ENCODE results near the gene PLK2. TPM values are rescaled to one million over a fixed set of nuclear protein-coding genes. Genes with fewer than 3 reads are reported as not detected.

Gene PLK2
- total RNA-seq, 1 donor from 2014 or later: 4.6 TPM

DNA sequence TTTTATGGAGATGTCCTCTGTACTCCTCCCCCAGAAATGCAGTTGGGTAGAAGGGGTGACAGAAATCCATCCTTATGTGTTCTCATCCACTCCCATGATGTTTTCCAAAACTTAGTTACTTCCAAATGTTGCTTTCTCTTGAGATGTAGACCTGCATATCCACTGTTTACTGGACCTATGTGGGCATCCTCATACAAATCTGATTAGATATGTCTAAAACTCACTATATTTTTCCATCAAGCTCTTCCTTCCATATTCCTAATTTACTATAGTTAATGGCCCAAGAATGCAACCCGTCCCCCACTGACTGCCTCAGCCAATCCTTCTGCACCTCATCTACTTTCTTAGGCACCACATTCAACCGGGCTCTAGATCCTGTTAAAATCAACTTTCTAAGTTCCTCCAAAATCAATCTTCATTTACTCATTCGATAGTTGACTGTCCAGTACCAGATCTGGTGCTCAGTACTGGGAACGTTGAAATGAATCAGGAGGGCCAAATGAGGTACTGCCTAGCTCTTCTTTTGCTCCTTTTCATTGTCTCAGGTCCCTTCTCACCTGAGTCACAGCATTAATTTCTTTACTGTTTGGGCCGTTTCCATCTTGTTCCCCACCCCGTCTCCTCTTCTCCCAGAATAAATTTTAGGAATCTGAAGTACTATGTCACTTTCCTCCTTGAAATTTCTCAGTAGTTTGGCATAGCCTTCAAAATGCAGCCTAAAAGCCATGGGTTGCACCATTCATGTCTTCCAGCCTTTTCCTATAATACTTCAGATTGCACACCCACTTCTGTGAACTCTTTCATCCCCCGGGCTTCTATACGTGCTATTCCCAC, 7.9 kb downstream of the PLK2 start:
- intact Hi-C loops (cut with micrococcal nuclease): no loop called here

DNA sequence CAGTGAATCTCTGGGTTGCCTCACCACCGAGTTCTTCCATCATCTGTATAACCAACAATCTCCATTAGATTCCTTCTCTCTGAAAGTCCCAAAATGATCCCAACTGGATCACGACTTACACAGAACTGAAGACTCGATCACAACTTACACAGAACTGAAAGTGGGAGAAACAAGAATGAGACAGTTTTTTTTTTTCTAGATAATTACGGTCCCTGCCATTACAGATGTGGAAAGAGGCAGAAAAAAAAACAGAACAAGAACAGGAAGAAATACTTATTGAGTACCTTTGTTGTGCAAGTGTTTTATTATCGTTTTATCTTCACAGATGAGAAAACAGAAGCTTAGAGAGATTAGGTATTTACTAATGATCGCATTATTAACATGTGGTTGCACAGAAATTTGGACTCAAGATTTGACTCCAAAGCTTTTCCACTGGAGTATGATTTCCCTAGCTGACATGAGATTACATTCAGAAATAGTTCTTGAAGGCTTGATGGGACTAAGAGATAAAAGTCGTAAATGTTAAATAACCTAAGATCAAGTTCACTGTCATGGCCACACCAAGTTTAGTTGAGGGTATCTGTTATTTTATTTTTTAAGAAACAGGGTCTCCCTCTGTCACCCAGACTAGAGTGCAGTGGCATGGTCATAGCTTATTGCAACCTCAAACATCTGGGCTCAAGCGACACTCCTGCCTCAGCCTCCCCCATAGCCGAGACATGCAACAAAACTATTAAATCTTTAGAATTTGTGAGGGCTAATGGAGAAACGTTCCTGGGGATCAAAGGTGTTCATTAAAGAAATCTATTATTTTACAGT, 8.9 kb downstream of the PLK2 start:
- intact Hi-C loops (cut with micrococcal nuclease): no loop called here

DNA sequence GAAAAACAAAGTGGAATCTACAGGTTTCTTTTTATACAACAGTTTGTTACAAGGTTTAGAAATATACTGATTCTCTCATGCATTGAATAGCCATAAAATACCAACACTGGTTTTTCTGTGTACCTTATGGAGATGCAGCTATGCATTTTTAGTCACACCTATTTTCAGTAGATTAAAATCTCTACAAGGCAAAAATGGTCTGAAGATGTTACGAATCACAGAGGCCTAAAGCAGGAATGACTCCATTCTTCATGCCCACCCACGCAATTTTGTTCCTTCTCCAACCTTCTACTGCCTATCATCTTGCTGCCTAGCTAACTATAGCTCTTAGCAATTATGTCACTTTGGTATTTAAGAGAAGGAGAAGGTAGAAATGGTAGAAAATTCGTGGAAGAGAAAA, 9.9 kb downstream of the PLK2 start:
- intact Hi-C loops (cut with micrococcal nuclease): no loop called here

DNA sequence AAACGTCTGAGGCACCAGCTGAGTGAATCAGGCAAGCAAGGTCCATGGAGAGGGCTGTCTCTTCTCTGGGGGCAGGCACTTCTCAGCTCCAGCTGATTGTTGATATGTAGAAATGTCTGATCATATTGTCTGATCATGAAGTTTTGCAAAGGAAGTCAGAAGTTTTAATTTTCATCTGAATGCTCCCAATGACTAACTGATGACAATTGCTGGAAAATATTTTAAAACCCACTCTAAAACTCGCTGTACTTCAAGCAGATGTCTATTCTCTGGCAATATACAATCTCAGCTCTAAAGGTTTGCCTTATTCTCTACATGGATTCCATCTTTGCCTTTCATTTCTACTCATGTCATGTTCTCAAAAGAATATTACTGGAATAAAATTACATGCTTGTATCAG, 12.7 kb downstream of the PLK2 start:
- intact Hi-C loops (cut with micrococcal nuclease): no loop called here

DNA sequence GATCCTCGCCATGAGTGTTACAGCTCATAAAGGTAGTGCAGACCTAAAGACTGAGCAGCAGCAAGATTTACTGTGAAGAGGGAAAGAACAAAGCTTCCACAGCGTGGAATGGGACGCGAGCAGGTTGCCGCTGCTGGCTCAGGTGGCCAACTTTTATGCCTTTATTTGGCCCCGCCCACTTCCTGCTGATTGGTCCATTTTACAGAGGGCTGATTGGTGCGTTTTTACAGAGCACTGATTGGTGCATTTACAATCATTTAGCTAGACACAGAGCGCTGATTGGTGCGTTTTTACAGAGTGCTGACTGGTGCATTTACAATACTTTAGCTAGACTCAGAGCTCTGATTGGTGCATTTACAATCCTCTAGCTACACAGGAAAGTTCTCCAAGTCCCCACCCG, 13.9 kb downstream of the PLK2 start:
- intact Hi-C loops (cut with micrococcal nuclease): no loop called here

DNA sequence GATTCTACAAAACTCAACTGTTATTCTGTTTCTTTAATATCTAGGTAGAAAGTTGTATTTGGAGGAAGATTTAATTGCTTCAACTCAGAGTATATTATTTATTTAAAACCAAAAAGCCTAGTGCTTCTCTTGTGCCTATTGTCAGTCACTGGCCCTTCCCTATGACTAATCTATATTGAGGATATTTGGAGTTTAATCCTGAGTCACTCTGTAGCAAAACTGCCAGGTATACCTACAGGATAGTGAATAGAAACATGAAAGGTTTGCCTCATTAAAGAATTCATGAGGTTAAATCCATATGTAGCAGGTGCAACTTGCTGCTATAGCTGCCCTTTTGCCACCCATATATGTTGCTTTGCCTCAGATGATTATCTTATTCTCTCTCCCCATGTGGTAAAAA, 15.1 kb downstream of the PLK2 start:
- intact Hi-C loops (cut with micrococcal nuclease): no loop called here

DNA sequence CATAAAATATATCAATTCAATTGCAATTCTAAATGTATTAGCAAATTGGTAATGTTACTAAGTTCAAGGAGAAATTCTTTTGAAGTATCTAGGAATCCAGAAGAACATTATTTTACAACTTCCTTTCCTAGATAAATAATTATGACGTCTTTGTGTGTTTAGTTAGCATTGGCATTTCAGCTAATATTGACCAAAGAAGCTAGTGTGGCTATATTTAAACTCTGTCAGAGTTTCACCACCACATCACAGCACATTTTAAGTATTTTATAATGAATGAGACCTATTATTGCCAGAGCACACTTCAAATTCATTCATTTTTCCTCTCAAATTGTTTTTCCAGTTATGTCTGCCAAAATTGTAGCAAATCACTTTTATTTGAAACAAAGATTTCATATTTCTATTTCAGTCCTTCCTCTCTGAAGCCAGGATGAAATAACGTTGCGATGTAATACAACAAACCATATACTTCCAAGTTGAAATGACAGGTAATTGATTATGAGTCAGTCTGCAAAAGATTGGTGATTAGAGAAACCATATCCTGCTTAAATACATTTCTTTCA, 18.9 kb downstream of the PLK2 start:
- intact Hi-C loops (cut with micrococcal nuclease): no loop called here

DNA sequence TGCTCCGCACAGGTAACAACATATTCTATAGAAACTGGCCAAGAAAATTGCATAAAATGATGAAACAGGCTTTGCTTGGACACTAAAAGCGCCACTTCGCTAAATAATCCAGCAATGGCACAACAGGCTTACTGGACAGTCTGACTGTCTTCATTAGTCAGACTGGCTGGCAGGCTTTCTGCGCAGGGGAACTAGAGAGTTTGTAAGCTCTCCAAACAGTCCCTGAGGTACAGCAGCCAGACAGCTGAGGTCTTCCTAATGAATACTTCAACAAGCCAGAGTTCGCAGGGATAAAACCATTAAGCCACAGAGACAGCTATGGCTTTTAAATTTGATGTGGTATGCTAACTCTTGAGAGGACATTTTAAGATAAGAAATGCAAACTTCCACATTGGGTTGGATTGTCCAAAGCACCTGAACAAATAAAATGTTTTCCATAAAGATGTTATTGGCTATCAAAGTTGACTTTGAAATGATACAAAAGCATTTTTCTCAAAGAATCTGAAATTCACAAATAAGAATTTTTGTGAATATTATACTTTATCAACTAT, 20.7 kb downstream of the PLK2 start:
- intact Hi-C loops (cut with micrococcal nuclease): no loop called here

DNA sequence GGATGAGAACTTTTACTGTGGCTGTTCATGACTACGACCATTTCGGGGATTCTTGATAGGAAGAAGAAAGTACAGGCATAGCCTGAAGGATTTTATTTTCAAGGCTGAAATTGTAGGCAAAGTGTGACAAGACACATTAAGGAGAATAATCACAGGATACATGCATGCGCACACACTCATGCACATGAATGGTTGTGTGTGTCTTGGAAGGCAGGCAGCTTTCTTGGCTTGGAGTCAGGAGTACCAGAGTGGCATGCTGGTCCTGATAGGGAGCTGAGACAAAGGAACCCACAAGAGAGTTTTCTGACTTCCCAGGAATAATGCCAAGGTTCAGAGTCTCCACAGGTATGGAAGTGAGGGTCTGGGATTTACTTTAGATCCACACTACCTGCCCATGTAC, 22.2 kb downstream of the PLK2 start:
- intact Hi-C loops (cut with micrococcal nuclease): no loop called here

DNA sequence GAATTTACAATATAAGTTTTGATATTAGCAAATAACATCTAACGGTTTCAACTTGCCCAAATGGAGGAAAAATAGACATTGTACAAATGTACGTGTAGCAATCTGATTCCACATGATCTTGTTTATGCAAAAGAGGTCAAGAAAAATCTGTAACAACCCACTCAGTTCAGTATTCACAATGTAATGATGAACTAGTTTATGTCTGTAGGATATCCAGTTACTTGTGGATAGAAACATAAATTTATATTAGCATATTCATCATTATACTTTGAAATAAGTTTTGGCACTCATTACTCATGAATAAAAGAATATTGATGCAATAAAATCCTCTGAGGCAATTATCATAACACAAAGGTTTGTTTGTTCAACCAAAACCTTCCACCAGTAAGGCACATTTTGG, 28.1 kb downstream of the PLK2 start:
- intact Hi-C loops (cut with micrococcal nuclease): no loop called here

DNA sequence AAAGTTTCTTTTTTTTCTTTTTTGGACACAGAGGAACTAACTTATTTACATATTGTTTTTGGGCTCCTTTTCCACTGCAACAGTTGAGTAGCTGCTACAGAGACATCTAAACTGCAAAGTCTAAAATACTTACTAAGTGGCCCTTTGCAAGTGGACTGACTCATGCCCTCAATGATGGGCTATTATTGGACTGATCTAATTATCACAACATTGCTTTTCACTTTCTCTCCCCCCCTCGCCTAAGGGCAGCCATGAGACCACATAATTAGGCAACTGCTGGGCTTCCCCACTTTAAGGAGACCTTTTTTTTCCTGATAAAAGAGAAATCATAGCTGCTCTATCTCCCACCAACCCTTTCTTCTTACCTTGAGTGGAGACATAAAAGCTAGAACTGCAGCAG, 47.0 kb downstream of the PLK2 start:
- intact Hi-C loops (cut with micrococcal nuclease): no loop called here

DNA sequence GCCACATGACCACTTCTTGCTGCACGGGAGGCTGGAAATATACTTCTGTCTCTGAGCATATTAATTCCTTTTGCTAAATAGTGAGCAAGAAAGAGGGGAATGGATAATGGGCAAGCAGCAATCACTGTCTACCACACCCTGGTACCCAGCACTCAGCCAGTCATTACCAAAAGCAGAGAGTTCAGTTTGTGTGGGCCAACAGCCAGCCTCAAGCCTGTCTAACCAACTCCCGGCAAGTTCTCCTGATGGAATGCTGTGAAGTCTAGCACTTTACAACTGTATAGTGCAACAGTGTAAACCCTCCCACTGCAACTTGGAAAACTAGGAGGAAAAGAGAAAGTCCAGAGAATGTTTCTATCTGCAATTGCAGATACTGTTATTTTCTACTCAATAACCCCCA, 47.8 kb downstream of the PLK2 start:
- intact Hi-C loops (cut with micrococcal nuclease): no loop called here

DNA sequence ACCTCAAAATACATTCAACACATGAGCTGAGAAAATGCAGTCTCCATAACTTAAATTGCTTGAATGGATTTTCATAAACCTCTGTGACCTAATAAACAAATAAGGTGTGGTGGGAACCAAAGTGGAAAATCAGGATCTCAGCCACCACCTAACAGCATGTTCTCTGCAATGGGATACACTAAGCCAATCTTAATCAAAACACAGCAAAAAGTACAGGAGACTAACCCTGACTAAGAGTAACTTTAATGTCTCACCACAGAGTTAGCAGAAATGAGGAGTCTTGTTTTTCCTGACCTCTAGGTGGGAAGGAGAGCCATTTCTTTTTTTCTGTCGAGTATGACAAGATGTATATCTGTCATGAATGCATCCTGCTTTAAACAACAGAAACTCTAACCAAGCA, 48.5 kb downstream of the PLK2 start:
- intact Hi-C loops (cut with micrococcal nuclease): no loop called here

DNA sequence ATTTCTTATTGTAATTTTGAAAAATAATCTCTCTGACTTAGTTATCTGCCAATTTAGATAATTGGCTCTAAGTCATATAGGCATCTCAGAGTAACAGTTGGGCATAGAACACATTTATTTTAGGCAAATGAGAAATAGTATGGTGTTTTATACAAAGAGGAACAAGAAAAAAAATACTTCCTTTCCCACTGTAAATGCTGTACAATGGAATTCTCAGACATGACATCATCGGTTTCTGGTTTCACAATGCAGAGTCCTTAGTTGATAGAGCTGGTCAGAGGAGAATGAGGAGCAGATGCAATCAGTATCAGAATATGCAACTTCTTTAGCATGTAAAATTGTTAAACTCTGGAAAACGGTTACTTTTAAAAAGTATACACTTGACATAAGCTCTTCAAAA, 49.4 kb downstream of the PLK2 start:
- intact Hi-C loops (cut with micrococcal nuclease): no loop called here

DNA sequence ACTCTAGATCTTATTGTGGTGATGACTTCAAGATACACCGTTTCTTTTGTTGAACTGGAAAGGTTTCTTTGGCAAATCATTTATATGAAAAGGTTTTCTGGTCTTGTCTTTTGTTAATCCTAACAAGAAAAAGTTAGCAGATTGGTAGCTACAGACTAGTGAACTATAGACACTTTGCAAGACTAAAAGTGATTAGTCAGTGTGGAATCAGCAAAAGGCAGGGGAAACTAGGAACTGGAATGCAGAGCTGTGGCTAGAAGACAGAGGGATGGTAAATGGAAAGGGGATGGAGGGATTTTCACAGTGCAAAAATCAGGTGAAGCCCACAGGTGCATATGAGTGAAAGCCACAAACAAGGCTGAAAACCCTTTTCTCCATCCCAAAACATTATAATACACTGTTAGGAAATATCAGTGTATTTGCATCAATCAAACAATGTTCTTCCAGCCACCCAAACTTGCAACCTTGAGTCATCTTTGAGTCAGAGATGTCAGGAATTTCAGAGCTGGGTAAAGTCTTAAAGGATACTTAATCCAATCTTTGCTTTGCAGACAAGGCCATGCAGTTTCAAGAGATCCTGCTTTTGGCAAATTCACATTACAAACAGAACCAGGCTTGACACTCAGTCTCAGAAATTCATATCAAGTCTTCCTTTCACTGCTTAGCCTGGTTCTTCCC, 52.7 kb downstream of the PLK2 start:
- intact Hi-C loops (cut with micrococcal nuclease): no loop called here

DNA sequence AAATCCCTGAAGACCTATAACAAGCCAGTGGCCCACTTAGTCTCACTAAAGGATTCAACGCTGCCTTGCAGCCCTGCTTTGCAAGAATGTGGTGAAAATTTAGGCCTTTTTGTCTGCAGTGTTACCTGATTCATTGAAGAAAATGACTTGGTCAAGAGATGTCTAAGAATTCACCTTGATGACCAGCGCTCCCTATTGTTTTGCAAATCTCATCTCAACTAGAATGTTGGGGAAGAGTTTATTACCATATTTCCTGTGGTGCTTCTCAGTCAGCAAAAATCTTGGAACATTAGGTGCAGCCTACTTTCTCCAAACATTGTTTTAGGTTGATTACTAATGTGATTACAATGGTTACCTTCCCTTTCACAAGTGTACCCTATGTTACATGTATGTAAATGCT, 53.5 kb downstream of the PLK2 start:
- intact Hi-C loops (cut with micrococcal nuclease): no loop called here

DNA sequence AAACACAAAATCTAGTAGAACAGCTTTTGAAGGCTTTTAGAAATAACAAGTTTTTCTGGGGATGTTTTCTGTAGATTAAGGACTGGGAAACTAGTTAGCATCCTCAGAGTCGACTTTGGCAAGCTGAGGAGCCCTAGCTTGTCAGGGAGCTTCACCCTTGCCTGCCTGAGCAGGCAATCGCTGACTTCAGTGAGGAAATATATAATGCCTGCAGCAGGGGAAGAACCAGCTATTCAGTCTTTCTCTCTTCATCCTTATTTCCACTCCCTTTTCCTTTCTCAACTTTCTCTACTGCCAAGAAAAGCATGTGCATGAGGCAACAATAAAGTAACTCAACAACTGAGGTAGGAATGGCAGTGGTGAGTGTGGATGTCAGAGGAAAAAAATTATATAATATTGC, 54.7 kb downstream of the PLK2 start:
- intact Hi-C loops (cut with micrococcal nuclease): no loop called here

DNA sequence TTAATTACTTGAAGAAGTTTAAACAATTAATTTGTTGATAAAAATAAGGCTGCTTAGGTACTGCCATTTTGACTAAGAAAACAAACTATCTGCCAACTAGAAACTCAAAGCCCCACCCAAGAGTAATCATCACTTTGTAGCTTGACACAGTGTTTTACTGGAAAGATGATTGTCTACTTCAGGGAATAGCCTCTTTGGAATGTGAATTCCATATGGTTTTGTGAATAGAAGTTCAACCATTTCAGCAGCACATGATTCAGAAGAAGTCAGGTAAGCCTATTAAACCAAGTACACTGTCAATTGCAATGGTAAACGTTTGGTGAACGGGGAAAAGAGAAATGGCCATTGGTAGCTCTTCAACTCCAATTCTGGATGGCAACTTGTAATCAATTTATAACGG, 55.2 kb downstream of the PLK2 start:
- intact Hi-C loops (cut with micrococcal nuclease): no loop called here
